ENCODE results near the gene MDP1.

DNA sequence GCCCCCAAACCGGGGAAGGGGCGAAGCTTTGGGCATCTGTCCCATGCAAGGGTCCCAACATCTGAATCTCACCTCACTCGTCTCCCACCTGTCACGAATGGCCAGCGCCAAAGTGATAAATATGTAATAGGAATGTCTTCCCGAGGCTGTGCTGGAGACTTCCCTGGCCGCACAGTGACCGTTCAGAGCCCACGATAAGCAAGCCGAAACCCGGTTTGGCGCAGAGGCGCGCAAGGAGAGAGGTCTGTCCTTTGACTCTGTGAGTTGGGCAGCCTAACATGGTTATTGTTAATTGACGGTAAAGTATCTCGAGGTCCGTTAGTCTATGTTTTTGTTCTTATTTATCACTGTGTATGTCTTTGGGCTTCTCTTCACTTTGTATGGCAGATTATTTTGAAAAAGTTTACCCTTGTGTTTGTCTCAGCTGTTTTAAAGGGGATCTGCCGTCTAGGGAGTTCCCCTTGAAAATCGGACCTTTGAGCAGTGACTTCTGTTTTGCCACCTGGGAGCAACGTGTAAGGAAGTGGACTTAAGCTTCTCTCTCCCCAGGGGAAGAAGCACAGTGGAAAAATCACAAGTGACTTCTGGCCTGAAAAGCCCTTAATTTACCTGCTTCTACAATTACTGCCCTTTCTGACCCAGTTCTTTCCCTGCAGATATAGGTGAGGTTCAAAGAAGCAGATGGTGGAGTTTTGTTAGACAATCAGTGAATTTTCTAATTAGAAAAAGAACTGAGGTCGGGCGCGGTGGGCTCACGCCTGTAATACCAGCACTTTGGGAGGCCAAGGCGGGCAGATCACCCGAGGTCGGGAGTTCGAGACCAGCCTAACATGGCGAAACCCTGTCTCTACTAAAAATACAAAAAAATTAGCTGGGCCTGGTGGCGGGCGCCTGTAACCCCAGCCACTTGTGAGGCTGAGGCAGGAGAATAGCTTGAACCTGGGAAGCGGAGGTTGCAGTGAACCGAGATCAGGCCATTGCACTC lies 19.5 kb downstream of the MDP1 start:
- TF ChIP-seq POLR2A (IDR thresholded peaks at IDR 0.05; ENCODE audit: control extremely low read depth in 1 of 2, low read depth in 2 of 2, low read length in 2 of 2), result peak in 1 of 2 experiments; percentile 53; a peak in 1 of 3 replicates
- TF ChIP-seq SRF (IDR thresholded peaks at IDR 0.05; ENCODE audit: low read depth, low read length), result no peak
- TF ChIP-seq, protein P1, sequence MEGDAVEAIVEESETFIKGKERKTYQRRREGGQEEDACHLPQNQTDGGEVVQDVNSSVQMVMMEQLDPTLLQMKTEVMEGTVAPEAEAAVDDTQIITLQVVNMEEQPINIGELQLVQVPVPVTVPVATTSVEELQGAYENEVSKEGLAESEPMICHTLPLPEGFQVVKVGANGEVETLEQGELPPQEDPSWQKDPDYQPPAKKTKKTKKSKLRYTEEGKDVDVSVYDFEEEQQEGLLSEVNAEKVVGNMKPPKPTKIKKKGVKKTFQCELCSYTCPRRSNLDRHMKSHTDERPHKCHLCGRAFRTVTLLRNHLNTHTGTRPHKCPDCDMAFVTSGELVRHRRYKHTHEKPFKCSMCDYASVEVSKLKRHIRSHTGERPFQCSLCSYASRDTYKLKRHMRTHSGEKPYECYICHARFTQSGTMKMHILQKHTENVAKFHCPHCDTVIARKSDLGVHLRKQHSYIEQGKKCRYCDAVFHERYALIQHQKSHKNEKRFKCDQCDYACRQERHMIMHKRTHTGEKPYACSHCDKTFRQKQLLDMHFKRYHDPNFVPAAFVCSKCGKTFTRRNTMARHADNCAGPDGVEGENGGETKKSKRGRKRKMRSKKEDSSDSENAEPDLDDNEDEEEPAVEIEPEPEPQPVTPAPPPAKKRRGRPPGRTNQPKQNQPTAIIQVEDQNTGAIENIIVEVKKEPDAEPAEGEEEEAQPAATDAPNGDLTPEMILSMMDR (IDR thresholded peaks at IDR 0.05; ENCODE audit: control extremely low read depth in 1 of 3, insufficient read depth in 1 of 3, low read depth in 1 of 3, low read length in 3 of 3), result no peak
- no peak for TF ChIP-seq POLR2AphosphoS5 (IDR thresholded peaks at IDR 0.05; ENCODE audit: low read depth, low read length)
- TF ChIP-seq RAD21 (IDR thresholded peaks at IDR 0.05 in 1 of 2, conservative IDR thresholded peaks at IDR 0.05 in 1 of 2; ENCODE audit: low read depth in 2 of 2, low read length in 2 of 2), result no peak
- TF ChIP-seq RXRA (IDR thresholded peaks at IDR 0.05; ENCODE audit: insufficient read depth, low read depth, low read length), result no peak
- TF ChIP-seq, protein P2, sequence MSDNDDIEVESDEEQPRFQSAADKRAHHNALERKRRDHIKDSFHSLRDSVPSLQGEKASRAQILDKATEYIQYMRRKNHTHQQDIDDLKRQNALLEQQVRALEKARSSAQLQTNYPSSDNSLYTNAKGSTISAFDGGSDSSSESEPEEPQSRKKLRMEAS (IDR thresholded peaks at IDR 0.05), result no peak
- TF ChIP-seq, protein P3, sequence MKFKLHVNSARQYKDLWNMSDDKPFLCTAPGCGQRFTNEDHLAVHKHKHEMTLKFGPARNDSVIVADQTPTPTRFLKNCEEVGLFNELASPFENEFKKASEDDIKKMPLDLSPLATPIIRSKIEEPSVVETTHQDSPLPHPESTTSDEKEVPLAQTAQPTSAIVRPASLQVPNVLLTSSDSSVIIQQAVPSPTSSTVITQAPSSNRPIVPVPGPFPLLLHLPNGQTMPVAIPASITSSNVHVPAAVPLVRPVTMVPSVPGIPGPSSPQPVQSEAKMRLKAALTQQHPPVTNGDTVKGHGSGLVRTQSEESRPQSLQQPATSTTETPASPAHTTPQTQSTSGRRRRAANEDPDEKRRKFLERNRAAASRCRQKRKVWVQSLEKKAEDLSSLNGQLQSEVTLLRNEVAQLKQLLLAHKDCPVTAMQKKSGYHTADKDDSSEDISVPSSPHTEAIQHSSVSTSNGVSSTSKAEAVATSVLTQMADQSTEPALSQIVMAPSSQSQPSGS (IDR thresholded peaks at IDR 0.05; ENCODE audit: low read length), result no peak

Measured in H1 (cell line).